ENCODE measurements around the gene TANK. TPM values are rescaled to one million over a fixed set of nuclear protein-coding genes. Genes with fewer than 3 reads are reported as not detected.

The TANK gene
- total and polyA plus RNA-seq, 4 experiments from 2014 or later = 76.3 to 91.2 (median 88.4) TPM

GRCh38 chr2:161199912-161200701, 39.9 kb downstream of the TANK start:
- H3K4me1 ChIP-seq (ENCODE audit: insufficient read depth, low read length) = peaks cover 45% of the 10 kb centered on the region
- peaks cover 0 to 1% (median 0%) of the 10 kb centered on the region in 8 donors for H3K9me3 Mint-ChIP-seq
- peak in 1 of 5 donors; percentile 4 for DNase-seq
- no peak overlapping the region for H3K4me3 ChIP-seq (ENCODE audit: low read length in 2 of 2)
- intact Hi-C loops (cut with micrococcal nuclease) = loop anchor here (5.0 kb wide), 1 partner anchor 38 kb away; the partner anchor contains the start of gene TANK
- CTCF ChIA-PET (ENCODE audit: partially characterized antibody) = interaction anchor here (2.1 kb wide), 1 partner anchor 11 kb away, joined by 6 read pairs; no protein-coding TSS in a partner anchor
- H3K36me3 ChIP-seq (ENCODE audit: insufficient read depth, low read length) = peaks cover 7% of the 10 kb centered on the region
- H3K27me3 ChIP-seq (ENCODE audit: insufficient read depth, low read length) = no peaks in the 10 kb centered on the region
- H3K4me3 Mint-ChIP-seq = peak overlapping the region; percentile 7 to 86 (median 64)
- H3K36me3 Mint-ChIP-seq = peaks cover 41 to 63% of the 10 kb centered on the region in 2 donors
- H3K27ac ChIP-seq (ENCODE audit: low read depth, low read length) = no peak overlapping the region
- H3K27ac Mint-ChIP-seq = peak overlapping the region; percentile 67 to 92 (median 80)
- POLR2A ChIA-PET (ENCODE audit: partially characterized antibody) = interaction anchor here (0.9 kb wide), 1 partner anchor 40 kb away, joined by 3 read pairs; the partner anchor contains the start of gene TANK
- peaks cover 32 to 58% (median 42%) of the 10 kb centered on the region in 4 donors for H3K4me1 Mint-ChIP-seq
- no peaks in the 10 kb centered on the region for H3K9me3 ChIP-seq (ENCODE audit: control insufficient read depth in 1 of 2, low read length in 2 of 2)
- H3K27me3 Mint-ChIP-seq = no peaks in the 10 kb centered on the region

DNA sequence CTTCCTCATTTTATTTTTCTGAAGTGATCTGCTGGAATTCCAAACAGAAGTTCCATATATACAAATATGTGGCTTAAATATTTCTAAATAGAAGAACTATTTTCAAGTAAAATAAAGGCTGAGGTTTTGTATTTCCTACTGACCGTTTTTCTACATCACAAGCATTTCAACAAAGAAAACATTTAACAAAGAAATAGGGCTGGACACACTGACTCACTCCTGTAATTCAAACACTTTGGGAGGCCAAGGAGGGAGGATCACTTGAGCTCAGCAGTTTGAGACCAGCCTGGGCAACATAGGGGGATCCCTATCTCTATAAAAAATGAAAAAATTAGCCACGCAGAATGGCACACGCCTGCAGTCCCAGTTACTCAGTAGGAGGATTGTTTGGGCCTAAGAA, 44.6 kb downstream of the TANK start:
- peak overlapping the region in 1 of 7 donors; percentile 8 for H3K27ac Mint-ChIP-seq
- H3K4me3 ChIP-seq (ENCODE audit: low read length in 2 of 2) = no peak overlapping the region
- intact Hi-C loops (cut with micrococcal nuclease) = no loop called here
- no peaks in the 10 kb centered on the region for H3K27me3 Mint-ChIP-seq
- DNase-seq = no peak
- no peaks in the 10 kb centered on the region for H3K9me3 Mint-ChIP-seq
- peaks cover 15% of the 10 kb centered on the region for H3K4me1 ChIP-seq (ENCODE audit: insufficient read depth, low read length)
- H3K9me3 ChIP-seq (ENCODE audit: control insufficient read depth in 1 of 2, low read length in 2 of 2) = no peaks in the 10 kb centered on the region
- no peak overlapping the region for H3K27ac ChIP-seq (ENCODE audit: low read depth, low read length)
- CTCF ChIA-PET (ENCODE audit: partially characterized antibody) = no interaction called here
- no peaks in the 10 kb centered on the region for H3K27me3 ChIP-seq (ENCODE audit: insufficient read depth, low read length)
- POLR2A ChIA-PET (ENCODE audit: partially characterized antibody) = no interaction called here
- peaks cover 12 to 22% (median 15%) of the 10 kb centered on the region in 4 donors for H3K4me1 Mint-ChIP-seq
- H3K4me3 Mint-ChIP-seq = no peak overlapping the region
- peaks cover 22 to 52% of the 10 kb centered on the region in 2 donors for H3K36me3 Mint-ChIP-seq
- peaks cover 13% of the 10 kb centered on the region for H3K36me3 ChIP-seq (ENCODE audit: insufficient read depth, low read length)

GRCh38 chr2:161206471-161207032, 46.3 kb downstream of the TANK start:
- peaks cover 4 to 14% (median 7%) of the 10 kb centered on the region in 4 donors for H3K4me1 Mint-ChIP-seq
- Histone ChIP-seq H3K27me3 (ENCODE audit: insufficient read depth, low read length) (no peaks in the 10 kb centered on the region), H3K4me1 (ENCODE audit: insufficient read depth, low read length) (no peaks in the 10 kb centered on the region), H3K36me3 (ENCODE audit: insufficient read depth, low read length) (peaks cover 13% of the 10 kb centered on the region), H3K27ac (ENCODE audit: low read depth, low read length) (no peak overlapping the region), H3K4me3 (ENCODE audit: low read length in 2 of 2) (no peak overlapping the region), H3K9me3 (ENCODE audit: control insufficient read depth in 1 of 2, low read length in 2 of 2) (no peaks in the 10 kb centered on the region)
- H3K36me3 Mint-ChIP-seq = peaks cover 28 to 58% of the 10 kb centered on the region in 2 donors
- H3K27ac Mint-ChIP-seq = no peak overlapping the region
- ChIA-PET CTCF (ENCODE audit: partially characterized antibody) (interaction anchor here (1.1 kb wide), 1 partner anchor 67 kb away, joined by 3 read pairs; no protein-coding TSS in a partner anchor), POLR2A (ENCODE audit: partially characterized antibody) (no interaction called here)
- H3K27me3 Mint-ChIP-seq = no peaks in the 10 kb centered on the region
- intact Hi-C loops (cut with micrococcal nuclease) = no loop called here
- no peaks in the 10 kb centered on the region for H3K9me3 Mint-ChIP-seq
- no peak overlapping the region for H3K4me3 Mint-ChIP-seq
- no peak for DNase-seq

- Histone ChIP-seq H3K4me1 (ENCODE audit: insufficient read depth, low read length) (no peaks in the 10 kb centered on the region), H3K4me3 (ENCODE audit: low read length in 2 of 2) (no peak overlapping the region), H3K27me3 (ENCODE audit: insufficient read depth, low read length) (no peaks in the 10 kb centered on the region), H3K36me3 (ENCODE audit: insufficient read depth, low read length) (peaks cover 17% of the 10 kb centered on the region), H3K27ac (ENCODE audit: low read depth, low read length) (no peak overlapping the region), H3K9me3 (ENCODE audit: control insufficient read depth in 1 of 2, low read length in 2 of 2) (no peaks in the 10 kb centered on the region)
- Mint-ChIP-seq H3K27me3 (no peaks in the 10 kb centered on the region), H3K4me3 (no peak overlapping the region), H3K36me3 (peaks cover 37 to 62% of the 10 kb centered on the region in 2 donors), H3K4me1 (peaks cover 2 to 11% (median 9%) of the 10 kb centered on the region in 4 donors), H3K27ac (peak overlapping the region in 5 of 7 donors; percentile 5 to 76 (median 53)), H3K9me3 (no peaks in the 10 kb centered on the region)
- POLR2A ChIA-PET (ENCODE audit: partially characterized antibody) = no interaction called here
- intact Hi-C loops (cut with micrococcal nuclease) = no loop called here
- CTCF ChIA-PET (ENCODE audit: partially characterized antibody) = interaction anchor here (0.8 kb wide), 1 partner anchor 25 kb away, joined by 3 read pairs; no protein-coding TSS in a partner anchor
- no peak for DNase-seq
Measured at GRCh38 chr2:161207941-161208340, 47.7 kb downstream of the TANK start.

- Mint-ChIP-seq H3K27me3 (no peaks in the 10 kb centered on the region), H3K4me3 (no peak overlapping the region), H3K36me3 (peaks cover 44 to 59% of the 10 kb centered on the region in 2 donors), H3K4me1 (peaks cover 2 to 17% (median 9%) of the 10 kb centered on the region in 4 donors), H3K27ac (peak overlapping the region in 5 of 7 donors; percentile 6 to 42 (median 24)), H3K9me3 (no peaks in the 10 kb centered on the region)
- no peak overlapping the region for H3K27ac ChIP-seq (ENCODE audit: low read depth, low read length)
- H3K36me3 ChIP-seq (ENCODE audit: insufficient read depth, low read length) = peaks cover 21% of the 10 kb centered on the region
- no peak for DNase-seq
- intact Hi-C loops (cut with micrococcal nuclease) = no loop called here
- H3K4me1 ChIP-seq (ENCODE audit: insufficient read depth, low read length) = no peaks in the 10 kb centered on the region
- POLR2A ChIA-PET (ENCODE audit: partially characterized antibody) = no interaction called here
- no peaks in the 10 kb centered on the region for H3K9me3 ChIP-seq (ENCODE audit: control insufficient read depth in 1 of 2, low read length in 2 of 2)
- no peaks in the 10 kb centered on the region for H3K27me3 ChIP-seq (ENCODE audit: insufficient read depth, low read length)
- H3K4me3 ChIP-seq (ENCODE audit: low read length in 2 of 2) = no peak overlapping the region
- CTCF ChIA-PET (ENCODE audit: partially characterized antibody) = no interaction called here
Measured at GRCh38 chr2:161208527-161209139, 48.4 kb downstream of the TANK start.

GRCh38 chr2:161209902-161210301, 49.7 kb downstream of the TANK start:
- H3K27me3 Mint-ChIP-seq = no peaks in the 10 kb centered on the region
- Histone ChIP-seq H3K27me3 (ENCODE audit: insufficient read depth, low read length) (no peaks in the 10 kb centered on the region), H3K36me3 (ENCODE audit: insufficient read depth, low read length) (peaks cover 16% of the 10 kb centered on the region), H3K9me3 (ENCODE audit: control insufficient read depth in 1 of 2, low read length in 2 of 2) (no peaks in the 10 kb centered on the region), H3K4me1 (ENCODE audit: insufficient read depth, low read length) (peaks cover 2% of the 10 kb centered on the region), H3K27ac (ENCODE audit: low read depth, low read length) (no peak overlapping the region), H3K4me3 (ENCODE audit: low read length in 2 of 2) (no peak overlapping the region)
- H3K27ac Mint-ChIP-seq = peak overlapping the region in 1 of 7 donors; percentile 17
- ChIA-PET CTCF (ENCODE audit: partially characterized antibody) (interaction anchor here (1.1 to 1.4 kb wide), 2 partner anchors 13 to 27 kb away, joined by 3 read pairs; no protein-coding TSS in a partner anchor), POLR2A (ENCODE audit: partially characterized antibody) (no interaction called here)
- H3K9me3 Mint-ChIP-seq = no peaks in the 10 kb centered on the region
- intact Hi-C loops (cut with micrococcal nuclease) = no loop called here
- no peak for DNase-seq
- no peak overlapping the region for H3K4me3 Mint-ChIP-seq
- peaks cover 5 to 21% (median 14%) of the 10 kb centered on the region in 4 donors for H3K4me1 Mint-ChIP-seq
- peaks cover 48 to 56% of the 10 kb centered on the region in 2 donors for H3K36me3 Mint-ChIP-seq

Data from CD4-positive, alpha-beta memory T cell (primary cell).